ENCODE data around the gene VPS50.
"Not testable (repeated sequence)": the region's sequence is repeated elsewhere in the genome, so short reads cannot be mapped to it uniquely, and the experiment has no call there.

Gene VPS50

DNA sequence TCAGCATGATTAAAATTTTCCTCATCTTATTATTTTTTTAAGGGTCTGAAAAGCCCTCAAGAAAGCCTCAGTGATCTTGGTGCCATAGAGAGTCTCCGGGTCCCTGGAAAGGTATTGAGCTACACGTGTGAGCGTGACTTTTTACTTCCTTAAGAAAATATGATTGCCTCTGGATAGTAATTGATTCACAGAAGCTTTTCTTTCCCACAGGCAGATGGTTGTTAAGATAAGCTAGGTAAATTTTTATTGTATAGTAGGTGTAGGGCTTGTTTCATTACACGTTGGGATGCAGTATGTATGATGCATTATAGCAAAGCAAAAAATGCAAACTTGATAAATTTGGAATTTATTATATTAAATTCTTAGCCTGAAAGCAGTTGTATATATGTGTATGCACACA lies 7.7 kb downstream of the VPS50 start:
- no peak for DNase-seq (ENCODE audit: low read depth in 3 of 3)

- DNase-seq (ENCODE audit: low read depth in 3 of 3), result no peak
Measured at GRCh38 chr7:93242106-93242505, 9.9 kb downstream of the VPS50 start.

- no peak for DNase-seq (ENCODE audit: low read depth in 3 of 3)
Measured at GRCh38 chr7:93245525-93246432, 13.6 kb downstream of the VPS50 start.

DNA sequence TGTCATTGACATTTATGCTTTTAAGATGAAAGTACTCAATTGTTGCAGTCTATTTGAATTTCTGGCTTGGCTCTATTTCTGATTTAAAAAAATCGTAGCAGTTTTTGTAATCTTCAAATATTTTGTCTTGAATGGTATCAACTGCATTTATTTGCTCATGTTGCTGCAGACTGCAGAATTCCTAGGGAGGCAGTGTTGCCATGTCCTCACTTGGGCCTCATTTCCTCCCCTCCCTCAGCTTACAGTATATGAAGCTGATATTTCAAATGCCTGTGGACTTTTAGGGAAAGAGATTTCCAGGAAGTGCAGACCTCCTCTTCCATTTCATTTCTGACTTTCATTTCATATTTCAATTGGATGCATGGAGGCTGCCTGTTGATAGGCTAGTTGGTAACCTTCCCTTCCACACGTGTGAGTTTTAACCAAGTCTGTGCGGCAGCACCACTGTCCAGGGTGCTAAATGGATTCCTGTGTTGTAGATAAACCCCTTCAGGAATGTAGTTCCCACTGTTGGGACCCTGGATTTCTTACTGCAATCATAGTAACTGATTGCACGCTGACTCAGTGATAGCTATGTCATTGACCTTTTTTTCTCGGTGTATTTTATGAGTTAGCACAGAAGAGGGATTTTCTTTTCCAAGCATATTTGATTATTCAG lies 17.5 kb downstream of the VPS50 start:
- DNase-seq (ENCODE audit: low read depth in 3 of 3), result no peak

GRCh38 chr7:93258661-93259060 lies 26.5 kb downstream of the VPS50 start:
- DNase-seq (ENCODE audit: low read depth in 3 of 3), result no peak

DNA sequence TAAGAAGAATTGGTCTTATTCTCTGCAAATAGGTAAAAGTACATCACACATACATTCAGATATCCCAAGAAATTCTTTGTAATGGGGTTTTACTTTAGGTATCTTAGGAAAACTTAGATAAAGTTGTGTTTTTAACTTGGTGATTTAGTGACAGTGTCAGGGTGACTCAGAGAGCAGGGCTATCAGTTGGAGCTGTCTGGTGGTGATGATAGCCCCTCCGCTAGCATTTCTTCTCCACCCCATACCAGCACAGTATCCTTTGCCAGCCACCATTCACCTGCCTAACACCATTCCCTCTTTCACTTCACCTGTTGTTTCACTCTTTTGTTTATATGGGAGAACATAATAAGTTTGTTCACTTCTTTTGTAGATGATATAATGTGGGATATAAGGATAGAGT lies 30.4 kb downstream of the VPS50 start:
- DNase-seq (ENCODE audit: low read depth in 3 of 3), result no peak

DNA sequence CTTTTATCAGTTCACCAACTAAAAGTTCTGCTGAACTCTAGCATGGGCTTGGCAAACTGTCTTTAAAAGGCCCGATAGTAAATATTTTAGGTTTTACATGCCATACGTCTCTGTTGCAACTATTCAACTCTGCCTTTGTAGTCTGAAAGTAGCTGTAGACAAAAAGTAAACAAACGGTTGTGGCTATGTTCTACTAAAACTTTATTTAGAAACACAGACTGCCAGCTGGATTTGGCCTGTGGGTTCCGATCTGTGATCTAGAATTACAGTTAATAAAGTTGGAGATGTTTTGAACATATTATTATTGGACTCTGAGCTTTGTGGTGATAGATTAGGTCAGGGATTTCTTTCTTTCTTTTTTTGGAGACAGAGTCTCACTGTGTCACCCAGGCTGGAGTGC lies 33.1 kb downstream of the VPS50 start:
- DNase-seq (ENCODE audit: low read depth in 3 of 3), result no peak

DNA sequence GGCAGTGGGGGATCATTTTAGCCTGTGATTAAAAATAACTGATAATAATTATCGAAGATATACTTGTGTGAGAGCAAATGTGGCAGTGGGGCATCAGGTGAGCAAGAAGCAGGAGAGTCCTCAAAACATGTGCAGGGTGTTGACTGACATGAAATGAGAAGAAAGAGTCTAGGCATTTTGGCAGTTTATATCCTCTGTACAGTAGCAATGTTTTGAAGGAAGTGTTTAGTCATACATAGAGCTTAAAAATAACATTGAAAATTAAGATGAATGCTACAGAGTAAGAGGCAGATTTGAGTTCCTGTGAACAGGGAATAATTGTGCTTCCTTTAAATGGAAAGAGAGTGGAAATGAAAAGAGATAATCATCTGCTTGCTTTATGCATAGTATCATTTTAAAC lies 47.4 kb downstream of the VPS50 start:
- no peak for DNase-seq (ENCODE audit: low read depth in 3 of 3)

DNA sequence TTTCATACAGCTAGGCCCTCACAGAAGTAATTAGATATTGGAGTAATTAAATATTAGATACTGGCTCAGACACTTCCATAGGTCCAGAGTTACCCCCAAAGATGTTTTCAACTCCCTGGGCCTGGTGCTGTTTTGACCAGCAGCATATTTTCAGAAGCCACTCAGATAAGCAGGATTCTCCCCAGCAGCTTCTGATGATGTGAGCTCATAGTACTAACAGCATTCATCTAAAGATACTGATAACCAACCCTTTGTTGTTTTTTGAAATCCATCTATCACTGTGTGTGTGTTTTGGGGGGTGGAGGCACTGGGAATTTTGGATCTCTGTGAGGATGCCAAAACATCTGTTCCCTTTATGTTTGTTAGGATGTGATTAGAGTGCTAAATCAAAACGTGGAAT lies 52.7 kb downstream of the VPS50 start:
- no peak for DNase-seq (ENCODE audit: low read depth in 3 of 3)

DNA sequence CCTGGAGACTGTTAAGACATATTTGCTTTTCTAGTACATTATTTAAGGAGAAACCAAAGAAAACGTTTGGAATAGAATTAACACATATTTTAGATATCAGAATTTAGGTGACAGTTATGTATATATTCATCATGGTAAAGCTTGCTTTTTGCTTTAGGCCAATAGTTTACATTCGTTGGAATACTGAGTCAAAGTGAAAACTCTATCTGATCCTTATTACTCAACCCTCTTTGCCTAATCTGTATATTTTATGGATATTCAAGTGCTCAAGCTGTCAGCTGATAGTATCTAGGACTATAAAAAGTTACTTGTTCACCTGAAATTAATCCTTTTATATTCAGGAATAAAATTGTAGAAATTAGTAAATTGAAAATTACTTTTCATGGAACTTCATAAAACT lies 61.1 kb downstream of the VPS50 start:
- DNase-seq (ENCODE audit: low read depth in 3 of 3), result no peak

DNA sequence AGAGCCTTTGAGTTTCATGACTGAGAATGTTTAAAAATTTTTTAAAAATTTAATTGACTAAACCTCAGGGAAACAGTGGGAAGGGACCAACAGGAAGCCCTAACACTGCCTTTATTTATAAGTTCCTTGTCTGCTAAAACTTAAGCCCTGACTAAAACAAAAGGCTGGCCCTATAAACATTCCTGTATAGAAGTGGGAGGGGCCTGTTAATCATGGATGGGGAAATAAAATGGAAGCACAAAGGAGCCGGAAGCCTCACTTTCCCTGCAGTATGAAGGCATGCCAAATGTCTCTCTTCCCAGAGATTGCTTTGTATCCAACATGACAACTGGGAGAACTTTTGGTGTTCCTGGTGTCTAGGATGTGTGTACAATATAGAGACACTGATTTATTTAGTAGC lies 66.0 kb downstream of the VPS50 start:
- no peak for DNase-seq (ENCODE audit: low read depth in 3 of 3)

DNA sequence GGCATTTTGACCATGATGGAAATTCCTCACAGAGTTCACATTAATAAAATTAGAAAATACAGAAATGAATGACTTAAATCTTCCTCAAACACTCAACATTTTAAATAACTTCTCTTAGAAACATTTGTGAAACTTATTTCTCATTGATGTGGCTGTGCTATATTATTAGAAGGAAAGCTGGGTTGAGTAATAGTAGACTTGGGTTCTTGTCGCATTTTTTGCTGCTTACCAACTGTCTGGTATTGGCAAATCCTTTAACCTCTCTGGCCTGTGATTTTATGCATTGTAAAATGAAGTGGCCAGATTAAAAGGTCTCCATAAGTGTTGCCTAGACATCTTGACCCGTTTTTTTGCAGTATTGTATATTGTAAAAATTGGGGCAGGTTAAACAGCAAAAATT lies 66.5 kb downstream of the VPS50 start:
- no peak for DNase-seq (ENCODE audit: low read depth in 3 of 3)

DNA sequence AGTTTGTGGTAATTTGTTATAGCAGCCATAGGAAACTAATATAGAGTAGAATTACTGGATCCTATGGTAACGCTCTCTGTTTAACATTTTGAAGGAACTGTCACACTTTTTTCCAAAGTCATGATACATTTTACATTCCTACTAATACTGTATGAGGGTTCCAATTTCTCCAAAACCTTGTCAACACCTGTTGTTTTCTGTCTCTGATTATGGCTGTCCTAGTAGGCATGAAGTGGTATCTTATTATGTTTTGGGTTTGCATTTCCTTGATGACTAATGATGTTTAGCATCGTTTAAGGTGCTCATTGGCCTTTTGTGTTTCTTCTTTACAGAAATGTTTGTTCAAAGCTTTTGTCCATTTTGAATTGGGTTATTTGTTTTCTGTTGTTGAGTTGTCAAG lies 69.6 kb downstream of the VPS50 start:
- no peak for DNase-seq (ENCODE audit: low read depth in 3 of 3)

DNA sequence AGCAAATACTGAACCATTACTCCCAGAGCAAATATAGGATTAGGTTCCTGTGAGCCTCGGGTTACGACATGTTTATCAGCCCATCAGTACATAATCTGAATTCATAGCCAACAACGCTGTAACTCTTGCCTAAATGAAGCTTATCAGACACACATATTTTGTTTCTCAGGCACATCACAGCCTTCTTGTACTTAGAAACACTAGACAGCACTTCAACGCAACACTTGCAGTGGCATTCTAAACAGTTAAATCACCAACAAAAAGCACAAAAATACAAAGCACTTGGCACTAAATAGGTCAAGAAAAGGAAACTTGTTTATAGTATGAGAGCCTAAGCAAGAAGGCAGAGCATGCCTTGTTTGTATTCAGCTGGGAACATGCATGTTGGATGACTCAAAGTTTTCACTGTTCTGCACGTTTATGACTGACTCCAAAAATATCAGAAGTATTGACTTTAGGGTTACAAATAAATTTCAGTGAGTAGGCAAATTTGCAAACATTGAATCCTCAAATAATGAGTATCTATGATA lies 75.0 kb downstream of the VPS50 start:
- DNase-seq (ENCODE audit: low read depth in 3 of 3), result no peak

- no peak for DNase-seq (ENCODE audit: low read depth in 3 of 3)
Measured at GRCh38 chr7:93307943-93308342, 75.8 kb downstream of the VPS50 start.

DNA sequence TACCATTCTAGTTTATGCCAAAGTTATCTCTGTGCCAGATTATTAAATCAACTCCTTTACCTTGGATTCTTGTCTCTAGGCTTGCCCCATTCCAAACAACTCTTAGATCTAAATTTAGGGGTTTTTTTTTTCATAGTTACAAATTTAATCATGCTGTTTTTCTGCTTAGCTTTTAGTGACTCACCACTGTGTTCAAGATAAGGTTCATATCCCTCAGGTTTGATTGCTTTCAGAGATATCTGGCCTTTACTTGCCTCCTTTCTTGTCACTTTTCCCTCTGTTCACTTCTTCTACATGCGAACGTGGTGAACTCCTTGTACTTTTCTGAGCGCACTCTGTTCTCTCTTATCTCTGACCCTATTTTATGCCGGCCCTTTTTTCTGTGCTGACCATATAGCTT lies 78.2 kb downstream of the VPS50 start:
- no peak for DNase-seq (ENCODE audit: low read depth in 3 of 3)

DNA sequence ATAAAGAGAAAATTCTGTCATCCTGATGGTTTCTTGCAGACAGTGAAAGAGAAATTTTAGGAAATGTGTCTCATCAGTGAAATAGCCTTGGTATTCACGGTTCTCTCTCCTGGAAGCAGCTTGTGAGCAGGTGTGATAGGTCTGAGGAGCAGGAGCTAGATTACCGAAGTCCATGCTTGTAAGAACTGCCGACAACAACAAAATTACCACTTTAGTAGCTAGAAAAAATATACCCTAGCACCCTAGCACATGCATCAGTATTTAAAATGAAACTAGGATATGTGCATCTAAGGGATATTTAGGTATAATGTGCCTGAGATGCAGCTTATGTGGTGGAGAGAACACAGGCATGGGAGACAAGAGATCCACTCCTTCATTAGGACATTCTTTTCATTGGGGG lies 82.3 kb downstream of the VPS50 start:
- no peak for DNase-seq (ENCODE audit: low read depth in 3 of 3)

GRCh38 chr7:93315896-93316295 lies 83.7 kb downstream of the VPS50 start:
- DNase-seq (ENCODE audit: low read depth in 3 of 3), result no peak

DNA sequence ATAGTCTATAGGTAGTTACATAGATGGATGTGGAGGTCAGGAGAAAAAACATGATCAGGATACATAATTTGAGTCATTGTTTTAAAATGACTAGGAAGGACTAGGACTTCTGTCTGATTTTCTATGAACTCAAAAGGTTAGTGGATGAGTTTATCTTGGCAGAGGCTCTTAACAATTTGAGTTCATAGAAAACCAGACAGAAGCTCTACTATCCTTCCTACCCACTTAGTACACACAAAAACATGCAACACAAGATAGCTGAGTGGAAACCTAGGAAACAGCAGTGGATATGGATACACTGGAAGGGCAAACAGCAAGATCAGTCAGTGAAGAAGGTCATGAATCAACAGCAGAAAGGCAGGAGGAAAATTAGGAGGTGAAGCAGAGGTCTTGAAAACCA lies 84.6 kb downstream of the VPS50 start:
- no peak for DNase-seq (ENCODE audit: low read depth in 3 of 3)

DNA sequence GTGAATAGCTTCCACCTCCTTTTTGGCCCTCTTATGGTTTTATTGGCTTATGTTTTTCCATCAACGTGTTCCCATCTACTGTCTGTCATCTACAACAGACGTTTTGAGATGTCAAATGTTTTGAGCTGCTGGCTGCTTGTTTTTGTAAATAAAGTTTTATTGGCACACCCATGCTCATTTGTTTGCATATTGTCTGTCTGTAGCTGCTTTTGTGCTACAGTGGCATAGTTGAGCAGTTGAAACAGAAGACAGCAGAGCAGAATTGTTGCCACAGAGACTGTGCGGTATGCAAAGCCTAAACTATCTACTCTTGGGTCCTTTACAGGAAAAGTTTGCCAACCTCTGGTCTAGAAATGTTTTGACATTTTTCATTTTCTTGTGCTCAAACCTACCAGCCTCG lies 88.7 kb downstream of the VPS50 start:
- DNase-seq (ENCODE audit: low read depth in 3 of 3), result no peak

DNA sequence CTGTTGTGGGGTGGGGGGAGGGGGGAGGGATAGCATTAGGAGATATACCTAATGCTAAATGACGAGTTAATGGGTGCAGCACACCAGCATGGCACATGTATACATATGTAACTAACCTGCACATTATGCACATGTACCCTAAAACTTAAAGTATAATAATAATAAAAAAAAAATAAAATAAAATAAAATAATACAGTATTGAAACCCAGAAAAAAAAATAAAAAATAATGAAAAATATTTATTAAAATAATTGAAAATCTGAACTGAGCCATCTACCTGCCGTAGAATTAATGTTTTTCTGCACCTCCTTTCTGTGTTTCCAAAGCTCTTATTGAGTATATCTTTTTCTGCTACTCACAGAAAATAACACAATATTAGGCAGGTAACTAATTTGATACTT lies 94.1 kb downstream of the VPS50 start:
- DNase-seq (ENCODE audit: low read depth in 3 of 3), result not testable (repeated sequence)

- DNase-seq (ENCODE audit: low read depth in 3 of 3), result no peak
Measured at GRCh38 chr7:93327006-93327633, 95.0 kb downstream of the VPS50 start.

DNA sequence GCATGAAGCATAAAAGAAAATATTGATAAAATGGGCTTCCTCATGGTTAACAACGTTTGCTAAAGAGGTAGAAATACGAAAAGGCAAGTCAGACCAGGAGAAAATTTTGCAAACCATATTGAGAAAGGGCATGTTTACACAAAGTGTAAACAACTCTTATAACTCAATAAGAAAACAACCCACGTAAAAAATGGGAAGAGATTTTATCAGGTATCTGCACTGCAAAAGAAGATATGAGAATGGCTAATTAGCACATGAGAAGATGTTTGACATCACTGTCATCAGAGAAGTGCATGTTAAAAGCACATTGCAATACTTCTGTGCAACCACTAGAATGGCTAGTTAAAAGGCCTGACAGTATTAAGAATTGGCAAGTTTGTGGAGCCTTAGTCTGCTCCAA lies 99.5 kb downstream of the VPS50 start:
- no peak for DNase-seq (ENCODE audit: low read depth in 3 of 3)
